ENCODE results near the gene HOXB2. TPM values are rescaled to one million over a fixed set of nuclear protein-coding genes. Genes with fewer than 3 reads are reported as not detected.

Gene HOXB2
- total and polyA plus RNA-seq, 9 of the 15 experiments (the other 6 are each of a cell fraction or from before 2014, with no cell fraction given): 2.1 to 97.7 (median 21.2) TPM

- in situ Hi-C loops (cut with MboI) (no loop called here), intact Hi-C loops (cut with micrococcal nuclease) (loop anchor here (1.0 kb wide), 1 partner anchor 32 kb away; no protein-coding TSS in a partner anchor)
- TF ChIP-seq CHCHD3 (CRISPR knock-in tag; IDR thresholded peaks at IDR 0.05) (no peak), GABPA (tag; conservative IDR thresholded peaks at IDR 0.05; ENCODE audit: low read depth) (peak; percentile 36)
- Histone ChIP-seq H3K27me3 (ENCODE audit: control insufficient read depth in 2 of 2, insufficient read depth in 2 of 2, low read length in 2 of 2) (no peaks in the 10 kb centered on the region), H4K20me1 (replicated peaks; ENCODE audit: control insufficient read depth, insufficient read depth, low read length) (no peaks in the 10 kb centered on the region), H3K9ac (ENCODE audit: insufficient read depth in 1 of 2, low read depth in 2 of 2, low read length in 2 of 2) (peak overlapping the region; percentile 95 to 97; a peak in 3 of 4 replicates), H3K36me3 (ENCODE audit: control insufficient read depth, insufficient read depth, low read length) (peaks cover 21% of the 10 kb centered on the region; the same call in 2 of the 3 replicates), H3K4me3 (peak overlapping the region; percentile 71), H3K79me2 (ENCODE audit: control insufficient read depth, insufficient read depth, low read length) (peaks cover 97% of the 10 kb centered on the region), H3K9me1 (ENCODE audit: control insufficient read depth, insufficient read depth, low read length) (no peaks in the 10 kb centered on the region), H3K4me1 (replicated peaks in 1 of 2; ENCODE audit: control insufficient read depth in 2 of 2, insufficient read depth in 2 of 2, low read length in 2 of 2) (peaks cover 38 to 51% of the 10 kb centered on the region in 2 experiments), H3K27ac (ENCODE audit: extremely low read depth, low read depth, low read length) (peak overlapping the region; percentile 95), H3K9me3 (replicated peaks; ENCODE audit: control insufficient read depth, insufficient read depth, low read depth, low read length) (no peaks in the 10 kb centered on the region), H2AFZ (ENCODE audit: low read depth, low read length) (peak overlapping the region; percentile 61; the same call in 1 of the 2 replicates), H3K4me2 (ENCODE audit: insufficient read depth, low read length) (peak overlapping the region; percentile 93)
- BruUV-seq (replicated peaks): no TSS peak
- ATAC-seq: no peak
- 3% methylated on average over 6 of the region's 7 CpGs for WGBS (ENCODE audit: insufficient coverage, low coverage, missing lambda C conversion rate)
- peak in 1 of 4 experiments; percentile 31 for DNase-seq (ENCODE audit: extremely low read depth in 1 of 4, low spot score in 3 of 4)
- ChIA-PET POLR2A (interaction anchor here (0.7 to 1.0 kb wide), 7 partner anchors 9 to 275 kb away, joined by 3 to 5 read pairs (median 4); no protein-coding TSS in a partner anchor), CTCF (ENCODE audit: low intra/inter-chr PET ratio) (interaction anchor here (0.7 kb wide), 1 partner anchor 240 kb away, joined by 4 read pairs; no protein-coding TSS in a partner anchor)
- no peak for FAIRE-seq
Observed at GRCh38 chr17:48579471-48579759, 34.5 kb upstream of the HOXB2 start.

- peak overlapping the region; percentile 93 for H3K4me2 ChIP-seq (ENCODE audit: insufficient read depth, low read length)
- TSS peak; percentile 62 for BruUV-seq (replicated peaks)
- TF ChIP-seq ETV6 (IDR thresholded peaks at IDR 0.05; ENCODE audit: borderline replicate concordance in 1 of 2, low read depth in 2 of 2, low read length in 1 of 2) (no peak), ETV6 (CRISPR knock-in tag; IDR thresholded peaks at IDR 0.05; ENCODE audit: borderline replicate concordance) (no peak), TCF7L2 (IDR thresholded peaks at IDR 0.05; ENCODE audit: low read depth, low read length) (no peak), TFAP4 (CRISPR knock-in tag; IDR thresholded peaks at IDR 0.05; ENCODE audit: borderline replicate concordance) (peak; percentile 66; the same call in 1 of the 2 replicates), SAFB2 (IDR thresholded peaks at IDR 0.05; ENCODE audit: borderline replicate concordance, low read depth, low read length, severe bottlenecking) (no peak), MCM2 (IDR thresholded peaks at IDR 0.05; ENCODE audit: low read depth) (no peak), MEIS2 (IDR thresholded peaks at IDR 0.05; ENCODE audit: partially characterized antibody) (peak; percentile 44), ETS2 (tag; IDR thresholded peaks at IDR 0.05; ENCODE audit: borderline replicate concordance, poor library complexity, severe bottlenecking) (no peak), ZNF561 (CRISPR knock-in tag; conservative IDR thresholded peaks at IDR 0.05) (no peak), BRD4 (IDR thresholded peaks at IDR 0.05) (0 out of 2 replicates have a peak, but pooled peaks have one; percentile 30), ZNF197 (CRISPR knock-in tag; IDR thresholded peaks at IDR 0.05; ENCODE audit: low read depth) (no peak; the same call in 1 of the 2 replicates)
Observed at GRCh38 chr17:48578616-48579470, 33.9 kb upstream of the HOXB2 start.

More at GRCh38 chr17:48578616-48579470, 33.9 kb upstream of the HOXB2 start:
- H3K4me3 ChIP-seq: peak overlapping the region; percentile 71
- H3K9ac ChIP-seq (ENCODE audit: insufficient read depth in 1 of 2, low read depth in 2 of 2, low read length in 2 of 2): peak overlapping the region; percentile 95 to 97
- H3K27me3 ChIP-seq (ENCODE audit: control insufficient read depth in 2 of 2, insufficient read depth in 2 of 2, low read length in 2 of 2): no peaks in the 10 kb centered on the region
- WGBS (ENCODE audit: insufficient coverage, low coverage, missing lambda C conversion rate): under 1% methylated on average over 41 of the region's 43 CpGs
- peak overlapping the region; percentile 61; the same call in 1 of the 2 replicates for H2AFZ ChIP-seq (ENCODE audit: low read depth, low read length)
- H3K9me1 ChIP-seq (ENCODE audit: control insufficient read depth, insufficient read depth, low read length): no peaks in the 10 kb centered on the region
- ATAC-seq (peak; percentile 28), FAIRE-seq (no peak), DNase-seq (ENCODE audit: extremely low read depth in 1 of 4, low spot score in 3 of 4) (peak in 3 of 4 experiments; percentile 57 to 62 (median 60))
- H4K20me1 ChIP-seq (replicated peaks; ENCODE audit: control insufficient read depth, insufficient read depth, low read length): no peaks in the 10 kb centered on the region
- peaks cover 98% of the 10 kb centered on the region for H3K79me2 ChIP-seq (ENCODE audit: control insufficient read depth, insufficient read depth, low read length)
- in situ Hi-C loops (cut with MboI) (no loop called here), intact Hi-C loops (cut with micrococcal nuclease) (loop anchor here (1.0 kb wide), 1 partner anchor 32 kb away; no protein-coding TSS in a partner anchor)
- ChIA-PET POLR2A (interaction anchor here (0.6 to 1.0 kb wide), 5 partner anchors 17 to 483 kb away, joined by 3 read pairs; no protein-coding TSS in a partner anchor), CTCF (ENCODE audit: low intra/inter-chr PET ratio) (interaction anchor here (0.7 kb wide), 1 partner anchor 239 kb away, joined by 4 read pairs; no protein-coding TSS in a partner anchor)
- no peaks in the 10 kb centered on the region for H3K9me3 ChIP-seq (replicated peaks; ENCODE audit: control insufficient read depth, insufficient read depth, low read depth, low read length)
- peaks cover 43 to 51% of the 10 kb centered on the region in 2 experiments for H3K4me1 ChIP-seq (replicated peaks in 1 of 2; ENCODE audit: control insufficient read depth in 2 of 2, insufficient read depth in 2 of 2, low read length in 2 of 2)
- peak overlapping the region; percentile 95 for H3K27ac ChIP-seq (ENCODE audit: extremely low read depth, low read depth, low read length)
- peaks cover 25% of the 10 kb centered on the region; the same call in 2 of the 3 replicates for H3K36me3 ChIP-seq (ENCODE audit: control insufficient read depth, insufficient read depth, low read length)
